Stimulated activated CD4-positive, alpha-beta T cell treated with anti-CD3 and anti-CD28 coated beads, Interleukin-4, amount 100 ng/mL, for 48 hours (primary cell): ENCODE measurements around the gene TRAF4.
A peak's percentile ranks its signal among the peaks of the same experiment; 100 is the strongest.

Source experiments
- DNase-seq, 2 donors: peaks; one replicate each; pipeline ENCODE4 v3.0.0-alpha.2; 2020; ENCODE audit warnings: low read depth in 2 of 2

The TRAF4 gene

GRCh38 chr17:28743243-28744103 lies at the start of gene TRAF4:
Gene TRAF4, plus strand, starts transcription at chr17:28744011. Its CDS starts 102 bp downstream, at chr17:28744113.
- peak; percentile 71 to 78 for DNase-seq

GRCh38 chr17:28698253-28698941 lies 45.4 kb upstream of the TRAF4 start:
- DNase-seq = no peak

GRCh38 chr17:28700278-28700677 lies 43.5 kb upstream of the TRAF4 start:
- no peak for DNase-seq

DNA sequence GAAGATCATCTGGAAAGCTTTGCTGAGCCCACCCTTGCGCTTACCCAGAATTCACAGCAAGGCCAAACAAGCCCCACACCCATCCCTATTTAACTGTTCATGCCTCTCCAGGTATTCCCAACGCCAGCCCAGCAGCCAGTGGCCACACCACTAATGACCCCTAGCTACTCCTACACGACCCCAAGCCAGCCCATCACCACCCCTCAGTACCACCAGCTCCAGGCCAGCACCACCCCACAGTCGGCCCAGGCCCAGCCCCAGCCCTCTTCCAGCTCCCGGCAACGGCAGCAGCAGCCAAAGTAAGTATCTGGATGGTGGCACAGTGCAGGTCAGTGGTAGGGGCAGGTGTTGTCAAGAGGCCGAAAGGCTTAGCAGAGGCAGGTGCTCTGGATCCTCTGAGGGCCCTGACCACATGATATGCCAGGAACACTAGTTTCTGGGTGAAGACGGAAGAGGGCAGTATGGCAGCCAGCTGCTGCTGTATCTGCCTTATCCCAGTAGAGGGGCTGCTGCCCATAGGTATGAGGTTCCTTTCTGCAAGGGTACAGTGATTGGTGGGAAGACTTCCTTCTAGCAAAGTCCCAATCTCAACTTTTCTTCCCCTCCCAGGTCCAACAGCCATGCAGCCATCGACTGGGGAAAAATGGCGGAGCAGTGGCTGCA lies 42.9 kb upstream of the TRAF4 start:
- DNase-seq = no peak

DNA sequence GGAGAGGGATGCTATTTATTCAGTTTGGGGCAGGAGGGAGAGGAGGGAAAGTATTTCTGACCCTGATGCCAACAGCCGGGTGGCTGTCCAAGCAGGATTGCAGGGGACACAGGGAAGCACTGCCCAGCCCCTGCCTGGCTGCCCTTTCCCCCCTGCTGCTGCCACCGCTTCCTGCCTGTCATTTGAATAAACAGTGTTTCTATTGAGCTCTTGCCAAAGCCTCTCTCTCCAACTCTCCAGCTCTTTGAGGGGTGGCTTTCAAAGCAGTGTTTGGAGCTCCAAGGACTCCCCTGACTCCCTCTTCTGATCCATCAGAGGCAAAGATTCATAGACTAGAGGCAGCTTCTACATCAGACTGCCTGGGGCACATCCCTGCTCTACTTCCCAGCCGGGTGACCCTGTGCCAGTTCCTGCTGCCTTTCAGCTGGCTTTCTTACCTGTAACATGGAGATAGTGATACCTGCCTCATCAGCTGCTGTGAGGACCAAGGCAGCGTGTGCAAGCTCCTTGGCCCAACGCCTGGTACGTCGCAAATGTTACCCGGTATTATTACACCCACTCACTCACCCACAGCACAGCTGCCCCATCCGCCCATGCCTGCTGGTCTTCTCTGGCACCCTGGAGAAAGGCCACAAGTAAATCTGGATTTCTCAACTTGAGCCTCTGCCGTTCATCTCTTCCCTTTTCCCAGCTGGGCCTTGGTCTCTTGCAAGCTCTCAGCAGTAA lies 41.6 kb upstream of the TRAF4 start:
- no peak for DNase-seq

DNA sequence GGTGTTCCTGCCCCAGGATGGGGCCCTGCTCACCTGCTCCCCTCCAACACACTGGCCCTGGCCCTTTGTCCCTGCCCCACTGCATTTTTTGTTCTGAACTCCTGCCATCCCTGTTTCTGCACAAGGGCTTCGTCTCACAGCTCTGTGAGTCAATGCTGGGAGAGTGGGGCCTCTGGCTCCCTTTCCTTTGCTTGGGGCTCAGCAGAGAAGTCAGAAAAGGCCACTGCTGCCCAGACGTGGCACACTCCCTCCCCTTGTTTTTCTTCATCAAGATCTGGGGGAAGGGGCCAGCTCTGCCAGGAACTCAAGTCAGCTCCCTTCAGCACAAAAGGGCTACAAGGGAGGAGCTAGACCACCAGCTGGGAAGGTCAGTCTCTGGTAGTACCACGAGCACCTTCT lies 41.1 kb upstream of the TRAF4 start:
- no peak for DNase-seq

DNA sequence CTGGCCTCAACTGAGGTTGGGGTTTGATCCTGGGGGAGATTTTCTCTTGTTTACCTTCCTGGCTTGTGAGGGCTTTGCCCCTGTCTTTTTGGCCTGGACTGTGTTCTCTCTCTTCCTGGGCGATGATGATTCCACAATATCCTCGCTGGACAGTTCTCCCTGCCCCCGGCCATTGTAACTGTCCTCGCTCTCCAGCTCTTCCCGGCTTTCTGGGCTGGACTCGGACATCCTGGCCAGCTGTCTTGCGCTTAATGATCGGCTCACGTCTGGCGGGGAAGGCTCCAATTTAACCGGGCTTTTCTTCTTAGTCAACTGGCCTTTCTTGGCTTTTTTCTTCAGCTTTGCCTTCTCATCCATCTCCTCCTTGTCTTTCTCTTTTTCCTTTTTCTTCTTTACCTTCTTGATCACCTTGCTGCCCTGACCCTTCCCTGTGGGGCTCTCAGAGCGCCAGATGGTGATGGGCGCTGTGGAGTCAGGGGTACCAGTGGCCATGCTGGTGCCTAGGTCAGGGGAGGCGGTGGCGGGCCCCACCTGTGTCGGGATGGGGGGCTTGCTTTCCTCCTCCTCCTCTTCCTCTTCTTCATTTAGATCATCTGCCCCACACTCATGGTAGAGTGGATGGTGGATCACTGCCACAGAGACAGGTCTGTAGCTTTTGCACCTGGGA lies 40.1 kb upstream of the TRAF4 start:
- no peak for DNase-seq

DNA sequence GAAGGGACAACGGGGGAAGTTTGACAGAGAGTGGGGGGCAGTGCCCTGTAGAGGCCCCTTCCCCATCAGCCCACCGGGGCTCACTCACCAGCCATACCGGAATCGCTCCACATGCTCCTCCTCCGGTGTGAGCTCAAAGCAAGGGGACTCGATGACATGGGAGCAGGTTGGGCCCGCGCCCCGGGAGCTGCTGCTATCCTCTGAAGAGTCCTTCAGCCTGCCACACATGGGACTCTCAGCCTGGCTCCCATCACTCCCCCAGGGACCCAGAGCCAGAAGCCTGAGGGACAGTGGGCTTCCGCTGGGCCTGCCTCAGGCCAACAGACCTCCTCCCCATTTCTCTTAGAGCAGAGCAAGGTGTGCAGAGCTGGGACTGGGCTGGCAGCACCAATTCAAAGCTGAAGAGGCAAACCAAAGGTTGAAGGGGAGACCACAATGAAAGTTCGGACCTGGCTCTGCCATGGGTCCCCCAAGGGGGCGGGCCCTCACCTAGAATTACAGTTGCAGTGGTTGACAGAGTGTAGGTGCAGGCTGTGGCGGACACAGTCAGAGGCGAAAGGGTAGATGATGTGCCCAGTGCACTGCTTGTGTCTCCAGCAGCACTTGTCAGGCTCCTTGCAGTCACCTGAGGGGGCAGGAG lies 39.5 kb upstream of the TRAF4 start:
- no peak for DNase-seq

DNA sequence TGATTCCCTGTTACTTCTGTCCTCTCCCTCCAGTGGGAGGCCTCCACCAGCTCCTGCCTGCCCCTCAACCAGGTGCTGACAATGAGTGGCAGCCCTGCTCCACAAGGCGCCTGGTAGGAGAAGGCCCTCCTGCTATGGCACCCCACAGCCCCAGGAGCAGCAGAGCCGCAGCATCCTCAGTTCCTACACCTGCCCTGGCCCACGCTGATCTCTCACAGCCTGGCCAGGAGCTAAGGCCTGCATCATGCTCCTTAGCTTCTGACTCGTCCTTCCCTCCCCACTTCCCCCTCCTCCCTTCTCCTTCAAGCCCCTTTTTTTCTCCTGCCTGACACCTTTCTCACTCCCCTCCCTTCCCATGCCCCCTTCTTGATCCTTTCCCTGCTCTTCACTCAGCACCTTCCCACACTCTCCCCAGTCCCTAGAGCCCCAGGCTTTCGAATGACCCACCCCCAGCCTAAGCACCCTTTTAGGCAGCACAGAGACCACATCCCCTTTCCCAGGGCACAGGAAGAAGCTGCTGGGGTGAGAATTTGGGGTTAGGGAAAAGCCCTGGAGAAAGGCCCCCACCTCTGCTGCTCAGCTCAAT lies 38.6 kb upstream of the TRAF4 start:
- no peak for DNase-seq

DNA sequence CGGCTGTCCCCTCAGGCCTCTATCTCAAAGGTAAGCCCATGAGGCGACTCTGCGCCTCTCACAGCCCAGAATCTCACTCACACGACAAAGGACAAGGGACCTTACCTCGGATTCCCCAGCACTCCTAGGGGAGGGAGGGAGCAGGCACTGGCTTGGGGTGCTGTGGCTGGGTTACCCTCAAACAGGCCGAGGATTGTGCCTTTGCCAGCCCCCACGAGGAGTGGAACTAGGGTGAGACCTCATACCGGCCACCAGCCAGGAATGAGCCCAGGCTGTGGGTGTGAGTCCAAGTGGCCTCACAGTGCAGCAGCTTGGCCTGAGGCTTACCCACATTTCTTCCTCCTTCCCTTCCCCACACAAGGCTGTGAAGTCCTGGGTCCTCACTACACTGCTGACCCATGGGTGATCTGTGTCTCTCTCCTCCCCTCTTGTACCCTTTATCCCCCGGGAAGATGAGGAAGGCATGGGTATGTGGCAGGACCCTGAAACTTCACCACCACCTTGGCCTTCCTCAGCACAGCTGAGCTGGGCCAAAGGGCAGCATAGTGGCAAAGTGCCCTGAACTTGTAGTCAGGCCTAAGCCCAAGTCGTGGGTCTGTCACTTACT lies 38.0 kb upstream of the TRAF4 start:
- DNase-seq = no peak

DNA sequence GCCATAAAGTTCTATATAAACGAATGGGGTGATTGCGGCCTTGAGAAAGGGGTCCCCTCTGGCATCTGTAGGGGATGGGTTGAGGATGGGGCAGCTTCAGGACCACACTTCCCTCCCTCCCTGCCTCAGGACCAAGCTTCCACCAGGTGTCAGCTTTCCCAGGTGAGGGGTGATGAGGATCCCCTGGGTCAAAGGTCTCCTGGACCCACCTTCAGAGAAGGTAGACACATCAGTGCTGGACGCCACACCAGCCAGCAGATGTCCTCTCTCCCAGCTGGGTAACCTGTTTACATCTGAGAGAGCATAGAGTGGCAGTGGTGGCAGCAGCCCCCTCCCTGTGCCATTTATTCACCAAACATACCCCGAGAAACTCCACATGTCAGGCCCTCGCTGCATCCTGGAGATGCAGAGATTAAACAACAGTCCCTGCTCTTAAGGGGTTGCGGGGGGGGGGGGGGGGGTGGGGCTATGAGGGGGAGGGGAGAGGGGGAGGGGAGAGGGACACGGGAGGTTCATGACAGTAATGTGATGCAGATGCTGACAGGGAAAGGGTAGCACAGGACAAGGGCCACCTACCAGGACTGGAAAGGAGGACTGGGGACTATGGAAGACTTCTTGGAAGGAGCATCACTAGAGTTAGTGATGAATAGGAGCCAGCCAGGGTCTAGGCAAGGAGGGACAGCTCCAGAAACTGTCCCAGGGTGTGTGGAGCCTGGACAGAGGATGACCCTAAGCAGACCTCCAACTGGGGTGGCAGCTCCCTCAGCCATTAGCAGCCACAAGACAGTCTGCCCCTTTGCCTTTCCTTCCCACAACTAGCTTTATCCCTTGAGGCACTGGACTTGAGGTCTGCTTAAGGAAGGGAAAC lies 37.1 kb upstream of the TRAF4 start:
- DNase-seq = no peak

DNA sequence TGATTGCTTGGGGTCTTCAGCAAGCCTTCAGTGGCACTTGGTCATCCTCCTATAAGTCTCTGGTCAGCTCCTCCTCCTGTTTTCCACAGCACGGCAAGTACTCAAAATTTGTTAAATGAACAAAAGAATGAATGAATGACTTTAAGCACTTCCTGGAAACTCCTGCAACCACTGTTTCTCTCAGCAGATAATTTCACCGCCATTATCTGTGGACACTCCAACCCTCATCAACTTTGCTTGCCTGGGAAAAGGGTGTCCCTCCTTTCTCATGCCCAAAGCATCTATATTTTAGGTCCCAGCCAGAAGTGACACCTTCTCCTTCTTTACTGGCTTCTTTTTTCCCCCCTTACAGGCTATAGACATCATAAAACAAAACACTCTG lies 36.5 kb upstream of the TRAF4 start:
- DNase-seq = no peak

- DNase-seq = peak; percentile 88
Measured at GRCh38 chr17:28710861-28711722, 32.7 kb upstream of the TRAF4 start.

GRCh38 chr17:28711723-28712031 lies 32.1 kb upstream of the TRAF4 start, which contains the start of gene PROCA1:
Gene PROCA1, minus strand, starts transcription at chr17:28711888. Its CDS starts 228 bp downstream, at chr17:28711660.
- DNase-seq = no peak

GRCh38 chr17:28712032-28712704 lies 31.6 kb upstream of the TRAF4 start:
- DNase-seq = peak; percentile 58 to 66

DNA sequence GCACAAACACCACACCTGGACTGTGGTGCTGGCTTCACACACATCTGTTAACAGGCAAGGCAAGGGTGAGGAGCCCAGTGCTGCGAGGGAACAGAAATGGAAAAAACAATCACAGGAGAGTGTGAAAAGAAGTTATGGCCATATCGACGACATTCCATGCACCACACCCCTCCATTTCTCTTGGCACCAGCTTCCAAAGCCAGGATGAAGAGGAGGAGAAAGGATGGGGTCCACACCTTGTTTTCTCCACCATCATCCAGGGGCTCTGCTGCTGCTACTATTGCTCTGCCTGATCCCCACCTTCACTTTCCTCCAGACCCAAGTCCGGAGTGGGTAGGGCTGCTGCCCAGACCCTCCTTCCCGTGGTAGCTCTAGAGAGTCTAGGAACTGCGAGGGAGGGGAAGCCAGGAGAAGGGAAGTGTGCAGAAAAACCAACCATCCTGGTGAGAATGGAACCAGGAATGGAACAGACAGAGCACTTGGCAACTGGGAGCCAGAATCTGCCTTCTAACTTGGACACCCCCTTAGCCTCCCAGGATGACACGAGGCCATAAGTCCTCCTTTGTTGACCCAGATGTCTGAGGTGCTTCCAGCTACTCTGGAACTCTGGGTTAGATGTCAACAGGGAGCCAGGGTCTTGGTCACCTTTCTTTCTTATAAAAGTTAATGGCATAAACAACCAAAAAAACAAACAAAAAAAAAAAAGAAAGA lies 31.0 kb upstream of the TRAF4 start:
- no peak for DNase-seq

- no peak for DNase-seq
Measured at GRCh38 chr17:28714281-28714680, 29.5 kb upstream of the TRAF4 start.
